ENCODE results near the gene F8. TPM values are rescaled to one million over a fixed set of nuclear protein-coding genes. Genes with fewer than 3 reads are reported as not detected.

Gene F8
- total RNA-seq, 6 donors from 2014 or later, result 4.3 to 47.1 (median 21.7) TPM

DNA sequence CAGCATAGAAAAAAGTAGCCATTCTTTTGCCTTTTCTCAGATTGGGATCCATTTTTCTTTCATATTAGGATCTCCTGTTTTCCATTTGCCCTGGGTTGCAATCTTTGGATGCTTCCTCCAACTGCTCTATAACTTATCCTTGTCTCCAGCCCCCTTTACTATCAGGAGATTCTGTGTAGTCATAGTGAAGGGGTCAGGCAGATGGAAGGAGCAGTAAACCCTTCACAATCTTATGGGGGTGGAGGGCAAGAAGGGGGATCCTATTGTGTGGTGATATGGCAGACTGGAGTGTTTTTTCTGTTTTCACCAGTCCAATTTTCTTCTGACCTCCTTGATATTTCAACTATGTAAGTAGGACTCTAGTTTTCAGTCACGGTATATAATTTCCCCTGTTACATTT lies 186.4 kb downstream of the F8 start:
- Histone ChIP-seq H3K36me3 (no peaks in the 10 kb centered on the region), H3K4me1 (no peaks in the 10 kb centered on the region), H3K27me3 (no peaks in the 10 kb centered on the region), H3K9me3 (no peaks in the 10 kb centered on the region), H3K4me3 (no peak overlapping the region), H3K27ac (no peak overlapping the region)
- ATAC-seq (ENCODE audit: low FRiP score in 2 of 2), result no peak
- no peak for DNase-seq
- 53 to 76% methylated on average over 1 of the region's 1 CpG for WGBS, 2 donors
- TF ChIP-seq POLR2AphosphoS5 (IDR thresholded peaks at IDR 0.05) (no peak), EP300 (IDR thresholded peaks at IDR 0.05) (no peak), POLR2A (IDR thresholded peaks at IDR 0.05) (no peak)
- TF ChIP-seq, protein P1, sequence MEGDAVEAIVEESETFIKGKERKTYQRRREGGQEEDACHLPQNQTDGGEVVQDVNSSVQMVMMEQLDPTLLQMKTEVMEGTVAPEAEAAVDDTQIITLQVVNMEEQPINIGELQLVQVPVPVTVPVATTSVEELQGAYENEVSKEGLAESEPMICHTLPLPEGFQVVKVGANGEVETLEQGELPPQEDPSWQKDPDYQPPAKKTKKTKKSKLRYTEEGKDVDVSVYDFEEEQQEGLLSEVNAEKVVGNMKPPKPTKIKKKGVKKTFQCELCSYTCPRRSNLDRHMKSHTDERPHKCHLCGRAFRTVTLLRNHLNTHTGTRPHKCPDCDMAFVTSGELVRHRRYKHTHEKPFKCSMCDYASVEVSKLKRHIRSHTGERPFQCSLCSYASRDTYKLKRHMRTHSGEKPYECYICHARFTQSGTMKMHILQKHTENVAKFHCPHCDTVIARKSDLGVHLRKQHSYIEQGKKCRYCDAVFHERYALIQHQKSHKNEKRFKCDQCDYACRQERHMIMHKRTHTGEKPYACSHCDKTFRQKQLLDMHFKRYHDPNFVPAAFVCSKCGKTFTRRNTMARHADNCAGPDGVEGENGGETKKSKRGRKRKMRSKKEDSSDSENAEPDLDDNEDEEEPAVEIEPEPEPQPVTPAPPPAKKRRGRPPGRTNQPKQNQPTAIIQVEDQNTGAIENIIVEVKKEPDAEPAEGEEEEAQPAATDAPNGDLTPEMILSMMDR (IDR thresholded peaks at IDR 0.05), result no peak

DNA sequence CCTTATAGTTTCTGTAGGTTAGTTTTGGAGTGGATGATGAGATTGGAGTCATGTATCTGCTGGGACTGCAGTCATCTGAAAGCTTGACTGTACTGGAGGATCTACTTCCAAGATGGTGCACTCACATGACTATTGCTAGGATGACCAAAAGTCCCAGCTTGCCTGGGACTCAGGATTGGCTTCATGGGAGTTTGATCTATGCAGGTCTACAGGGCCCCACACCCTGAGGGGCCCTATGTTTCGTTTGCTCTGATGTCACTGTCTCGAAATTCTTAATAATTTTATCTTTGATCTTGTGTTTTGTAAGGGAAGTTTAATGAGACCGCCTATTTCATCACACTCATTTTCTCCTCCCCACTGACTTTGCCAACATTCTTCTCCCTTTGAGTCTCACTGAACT lies 188.0 kb downstream of the F8 start, which contains the start of gene SMIM9:
SMIM9 (minus strand) TSS at position 101 of the 400 bp plus-strand sequence. CDS start 3,806 bp downstream, outside the sequence.
- no peaks in the 10 kb centered on the region for H3K27me3 ChIP-seq
- no peaks in the 10 kb centered on the region for H3K36me3 ChIP-seq
- H3K9me3 ChIP-seq, result no peaks in the 10 kb centered on the region
- no peak for TF ChIP-seq EP300 (IDR thresholded peaks at IDR 0.05)
- no peak within 1 kb of the TSS for H3K4me3 ChIP-seq
- H3K27ac ChIP-seq, result no peak within 1 kb of the TSS
- ATAC-seq (ENCODE audit: low FRiP score in 2 of 2) (no peak), DNase-seq (no peak)
- WGBS, 2 donors, result 63 to 87% methylated on average over 3 of the region's 3 CpGs
- H3K4me1 ChIP-seq, result no peaks in the 10 kb centered on the region

DNA sequence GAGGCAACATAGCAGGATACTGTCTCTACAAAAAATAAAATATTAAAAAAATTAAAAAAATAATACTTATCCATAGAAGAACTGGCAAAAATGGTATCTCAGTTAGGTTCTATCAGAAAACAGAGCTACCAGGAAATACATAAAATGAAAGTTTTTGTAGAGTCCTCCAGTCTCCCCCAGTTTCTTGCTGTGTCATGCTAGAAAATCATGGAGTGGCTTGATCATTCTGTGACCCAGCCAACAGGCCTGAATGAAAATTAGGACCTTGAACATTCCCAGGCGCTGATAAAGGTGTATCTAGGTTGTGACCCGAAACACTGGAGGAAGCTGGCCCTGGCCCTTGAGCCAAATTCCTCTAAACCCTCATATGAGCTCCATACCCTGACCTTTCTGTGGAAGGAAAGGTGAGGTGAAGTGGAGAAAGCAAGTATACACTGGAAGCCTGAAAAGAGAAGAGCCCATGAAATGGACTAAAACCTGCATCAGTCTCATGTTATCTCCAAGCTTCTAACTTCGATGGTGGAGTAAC lies 188.7 kb downstream of the F8 start:
- Histone ChIP-seq H3K36me3 (no peaks in the 10 kb centered on the region), H3K4me3 (no peak overlapping the region), H3K27me3 (no peaks in the 10 kb centered on the region), H3K9me3 (no peaks in the 10 kb centered on the region), H3K27ac (no peak overlapping the region), H3K4me1 (no peaks in the 10 kb centered on the region)
- no peak for DNase-seq
- TF ChIP-seq POLR2AphosphoS5 (IDR thresholded peaks at IDR 0.05) (no peak), POLR2A (IDR thresholded peaks at IDR 0.05) (no peak)
- WGBS, 2 donors, result 80 to 100% methylated on average over 2 to 3 of the region's 3 CpGs
- ATAC-seq (ENCODE audit: low FRiP score in 2 of 2), result no peak

DNA sequence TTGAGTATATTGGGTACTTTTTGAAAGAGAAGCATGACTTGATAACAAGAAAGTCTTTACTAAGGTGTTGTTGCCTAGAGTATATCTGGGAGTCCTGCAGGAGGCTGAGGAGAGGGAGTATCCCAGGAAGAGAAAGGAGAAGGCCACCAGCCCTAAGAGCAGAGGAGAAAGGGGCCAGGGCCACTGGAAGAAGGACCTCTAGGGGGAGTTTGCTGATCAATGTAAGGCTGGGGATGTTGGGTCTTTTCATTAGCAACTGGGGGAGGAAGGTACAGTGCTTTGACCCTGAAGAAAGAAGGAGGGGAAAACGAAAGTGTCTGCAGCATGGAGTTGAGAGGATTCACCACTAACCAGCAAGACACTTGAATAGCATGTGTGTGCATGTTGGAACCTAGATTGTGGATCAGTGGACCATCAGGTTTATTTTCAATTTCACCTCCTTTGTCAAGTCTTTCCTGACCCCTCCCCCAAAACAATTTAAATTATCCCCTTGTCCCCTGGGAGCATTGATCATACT lies 192.5 kb downstream of the F8 start:
- DNase-seq, result no peak
- Histone ChIP-seq H3K9me3 (no peaks in the 10 kb centered on the region), H3K4me3 (no peak overlapping the region), H3K27ac (no peak overlapping the region), H3K4me1 (no peaks in the 10 kb centered on the region), H3K36me3 (no peaks in the 10 kb centered on the region), H3K27me3 (no peaks in the 10 kb centered on the region)
- no peak for ATAC-seq (ENCODE audit: low FRiP score in 2 of 2)
- no peak for TF ChIP-seq EP300 (IDR thresholded peaks at IDR 0.05)
- TF ChIP-seq POLR2AphosphoS5 (IDR thresholded peaks at IDR 0.05), result no peak
- TF ChIP-seq POLR2A (IDR thresholded peaks at IDR 0.05), result no peak
- TF ChIP-seq, protein P1 (IDR thresholded peaks at IDR 0.05), result no peak
- 42 to 60% methylated on average over 1 of the region's 1 CpG for WGBS, 2 donors

DNA sequence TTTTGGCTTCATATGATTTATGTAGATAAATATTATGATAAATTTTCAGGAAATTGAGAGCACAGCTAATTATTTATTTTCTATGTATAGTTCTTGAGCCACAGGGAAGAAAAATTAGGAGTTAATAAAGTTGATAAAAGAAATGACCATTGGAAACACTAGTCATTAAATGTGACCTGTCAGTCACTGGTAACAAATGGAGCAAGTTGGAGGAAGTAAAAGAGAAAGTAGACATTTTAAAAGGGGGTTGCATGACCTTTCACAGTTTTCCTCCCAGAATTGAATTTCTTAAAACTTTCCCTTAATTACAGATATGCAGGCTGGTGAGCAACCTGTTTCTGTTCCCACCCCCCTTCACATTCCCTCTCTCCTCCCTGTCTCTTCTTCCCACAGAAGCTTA lies 193.4 kb downstream of the F8 start:
- H3K4me3 ChIP-seq, result no peak overlapping the region
- no peaks in the 10 kb centered on the region for H3K4me1 ChIP-seq
- no peaks in the 10 kb centered on the region for H3K36me3 ChIP-seq
- H3K27ac ChIP-seq, result no peak overlapping the region
- ATAC-seq (ENCODE audit: low FRiP score in 2 of 2) (no peak), DNase-seq (no peak)
- H3K27me3 ChIP-seq, result no peaks in the 10 kb centered on the region
- TF ChIP-seq POLR2A (IDR thresholded peaks at IDR 0.05), result no peak
- TF ChIP-seq POLR2AphosphoS5 (IDR thresholded peaks at IDR 0.05), result no peak
- TF ChIP-seq EP300 (IDR thresholded peaks at IDR 0.05), result no peak
- TF ChIP-seq, protein P1 (IDR thresholded peaks at IDR 0.05), result no peak
- no peaks in the 10 kb centered on the region for H3K9me3 ChIP-seq

DNA sequence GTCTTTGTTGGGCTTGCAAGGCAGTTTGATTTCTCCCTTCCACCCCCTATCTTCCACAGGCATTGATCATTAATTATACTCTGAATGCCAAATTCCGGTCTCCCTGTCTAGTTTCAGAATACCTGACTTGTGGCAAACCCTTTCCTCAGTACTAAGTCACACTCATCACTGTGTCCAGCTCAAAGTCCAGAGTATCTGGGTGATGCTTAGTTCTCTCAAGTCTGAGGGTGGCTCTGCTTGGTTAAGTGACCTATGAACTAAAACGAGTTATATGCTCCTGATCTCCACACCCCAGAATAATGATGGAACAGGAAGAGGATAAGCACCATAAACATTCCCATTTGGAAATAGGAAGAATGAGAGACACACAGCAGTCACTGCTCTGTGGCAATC lies 194.5 kb downstream of the F8 start:
- Histone ChIP-seq H3K9me3 (no peaks in the 10 kb centered on the region), H3K36me3 (no peaks in the 10 kb centered on the region), H3K27me3 (no peaks in the 10 kb centered on the region), H3K27ac (no peak overlapping the region), H3K4me1 (no peaks in the 10 kb centered on the region), H3K4me3 (no peak overlapping the region)
- TF ChIP-seq, protein P1 (IDR thresholded peaks at IDR 0.05), result no peak
- no peak for TF ChIP-seq EP300 (IDR thresholded peaks at IDR 0.05)
- no peak for TF ChIP-seq POLR2A (IDR thresholded peaks at IDR 0.05)
- TF ChIP-seq POLR2AphosphoS5 (IDR thresholded peaks at IDR 0.05), result no peak
- ATAC-seq (ENCODE audit: low FRiP score in 2 of 2) (no peak), DNase-seq (no peak)
- WGBS, 2 donors, result 44 to 85% methylated on average over 2 of the region's 2 CpGs
